SKM-1 treated with dmso at 0.1 percent for 144 hours (cell line): ENCODE data around the gene PPP1R3E.

Experiments used
- DNase-seq: peaks from one replicate; lab custom pipeline; 2025; ENCODE audit not compliant: unreplicated experiment; lab: John Stamatoyannopoulos, UW

PPP1R3E gene

DNA sequence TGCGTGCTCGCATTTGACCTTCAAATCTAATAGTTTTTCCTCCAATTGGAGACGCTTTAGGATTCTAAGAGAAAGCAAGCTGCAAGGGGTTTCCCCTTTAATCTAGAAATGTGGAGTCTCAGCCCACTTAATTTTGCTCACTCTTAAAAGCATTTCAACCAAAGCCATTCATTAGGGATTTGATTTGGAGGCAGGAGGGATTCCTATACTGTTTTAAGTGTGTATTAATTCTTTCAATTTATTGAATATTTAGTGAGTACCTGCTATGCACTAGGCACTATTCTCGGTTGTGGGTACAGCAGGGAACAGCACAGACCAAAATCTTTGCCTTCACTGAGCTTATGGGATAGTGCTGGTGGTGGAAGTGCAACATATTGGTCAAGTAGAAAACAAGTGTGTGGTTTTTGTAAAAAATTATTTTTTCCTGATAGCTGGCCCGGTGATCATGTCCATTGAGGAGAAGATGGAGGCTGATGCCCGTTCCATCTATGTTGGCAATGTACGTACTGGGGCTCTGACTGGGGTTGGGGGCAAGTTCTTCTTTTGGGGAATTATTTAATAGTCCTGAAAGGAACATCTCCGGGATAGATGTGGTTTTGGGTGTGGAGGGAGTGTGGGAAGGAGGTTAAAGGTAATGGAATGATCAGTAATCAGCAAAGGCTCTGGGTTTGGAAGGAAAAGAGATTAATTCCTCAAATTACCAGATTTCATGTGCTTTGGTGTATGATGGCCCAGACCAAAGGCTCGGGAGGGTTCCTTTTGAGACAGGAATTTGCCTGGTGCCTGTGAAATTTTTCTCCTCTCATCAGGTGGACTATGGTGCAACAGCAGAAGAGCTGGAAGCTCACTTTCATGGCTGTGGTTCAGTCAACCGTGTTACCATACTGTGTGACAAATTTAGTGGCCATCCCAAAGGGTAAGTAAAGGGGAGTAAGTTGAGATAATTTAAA, 20.2 kb upstream of the PPP1R3E start:
- no peak for DNase-seq

DNA sequence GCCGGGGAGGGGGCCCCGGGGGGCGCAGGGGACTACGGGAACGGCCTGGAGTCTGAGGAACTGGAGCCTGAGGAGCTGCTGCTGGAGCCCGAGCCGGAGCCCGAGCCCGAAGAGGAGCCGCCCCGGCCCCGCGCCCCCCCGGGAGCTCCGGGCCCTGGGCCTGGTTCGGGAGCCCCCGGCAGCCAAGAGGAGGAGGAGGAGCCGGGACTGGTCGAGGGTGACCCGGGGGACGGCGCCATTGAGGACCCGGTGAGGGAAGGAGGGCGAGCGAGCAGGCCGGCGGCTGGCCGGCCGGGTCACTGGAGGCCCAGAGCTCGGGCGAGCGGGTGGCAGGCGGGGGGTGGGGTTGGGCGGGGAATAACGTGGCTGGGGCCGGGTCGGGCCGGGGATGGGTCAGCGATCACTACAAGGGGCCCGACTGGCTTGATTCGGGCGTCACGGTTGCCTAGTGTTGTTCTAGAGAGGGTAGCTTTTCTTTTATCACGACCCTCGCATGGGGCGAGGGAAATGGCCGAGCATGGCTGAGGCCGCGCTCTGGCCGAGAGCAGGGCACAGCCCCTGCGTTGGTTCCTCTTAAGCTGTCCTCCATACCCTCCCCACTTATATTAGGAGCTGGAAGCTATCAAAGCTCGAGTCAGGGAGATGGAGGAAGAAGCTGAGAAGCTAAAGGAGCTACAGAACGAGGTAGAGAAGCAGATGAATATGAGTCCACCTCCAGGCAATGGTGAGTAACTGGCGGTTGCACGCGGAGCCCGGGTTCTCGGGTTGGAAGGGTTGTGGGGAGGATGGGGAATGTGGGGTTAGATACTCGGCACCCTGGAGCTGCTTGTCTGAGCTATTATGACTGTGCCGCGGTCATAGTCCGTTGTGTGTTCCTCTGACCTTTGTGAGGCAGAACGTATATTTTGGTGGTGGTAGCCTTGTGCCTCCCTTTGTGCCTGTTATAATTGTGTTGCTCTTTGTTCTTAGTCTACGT, 19.2 kb upstream of the PPP1R3E start:
- no peak for DNase-seq

DNA sequence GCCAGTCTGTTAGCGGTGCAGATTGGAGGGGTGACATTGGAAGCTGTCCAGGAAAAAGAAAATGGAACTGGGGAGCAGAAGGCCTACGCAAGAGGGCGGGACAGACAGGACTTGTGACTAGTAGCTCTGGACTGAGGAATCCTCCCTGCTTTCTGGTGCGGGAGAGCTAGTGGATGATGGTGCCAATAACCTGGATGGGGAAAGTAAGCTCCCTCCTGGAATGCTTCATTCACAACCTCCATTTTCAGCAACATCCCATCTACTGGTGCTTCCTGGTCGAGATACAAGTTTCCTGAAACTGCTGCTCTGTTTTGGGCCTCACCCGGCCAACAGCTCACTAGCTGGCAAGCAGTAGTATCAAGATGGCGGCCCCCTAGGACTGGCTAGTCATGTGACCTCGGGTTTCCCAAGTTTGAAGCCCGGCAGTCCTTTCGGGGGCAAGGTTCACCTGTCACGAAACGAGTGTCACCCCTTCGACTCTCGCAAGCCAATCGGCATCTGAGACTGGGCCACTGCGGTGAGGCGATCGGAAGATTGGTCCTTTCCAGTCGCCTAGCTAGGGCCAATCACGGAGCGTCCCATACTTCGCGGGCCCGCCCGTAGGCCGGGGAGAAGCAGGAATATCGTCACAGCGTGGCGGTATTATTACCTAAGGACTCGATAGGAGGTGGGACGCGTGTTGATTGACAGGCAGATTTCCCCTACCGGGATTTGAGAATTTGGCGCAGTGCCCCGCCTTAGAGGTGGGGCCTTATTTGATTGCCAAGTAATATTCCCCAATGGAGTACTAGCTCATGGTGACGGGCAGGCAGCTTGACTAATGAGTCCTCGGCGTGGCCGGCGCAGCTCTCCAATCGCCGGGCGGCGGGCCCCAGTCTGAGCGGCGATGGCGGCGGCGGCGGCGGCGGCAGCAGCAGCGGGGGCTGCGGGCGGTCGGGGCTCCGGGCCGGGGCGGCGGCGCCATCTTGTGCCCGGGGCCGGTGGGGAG, 18.2 kb upstream of the PPP1R3E start, which contains the start of gene PABPN1:
Gene PABPN1 (plus strand): TSS at position 874 of the 988 bp plus-strand sequence. CDS start 13 bp downstream, at position 887.
- DNase-seq, result peak; percentile 93

DNA sequence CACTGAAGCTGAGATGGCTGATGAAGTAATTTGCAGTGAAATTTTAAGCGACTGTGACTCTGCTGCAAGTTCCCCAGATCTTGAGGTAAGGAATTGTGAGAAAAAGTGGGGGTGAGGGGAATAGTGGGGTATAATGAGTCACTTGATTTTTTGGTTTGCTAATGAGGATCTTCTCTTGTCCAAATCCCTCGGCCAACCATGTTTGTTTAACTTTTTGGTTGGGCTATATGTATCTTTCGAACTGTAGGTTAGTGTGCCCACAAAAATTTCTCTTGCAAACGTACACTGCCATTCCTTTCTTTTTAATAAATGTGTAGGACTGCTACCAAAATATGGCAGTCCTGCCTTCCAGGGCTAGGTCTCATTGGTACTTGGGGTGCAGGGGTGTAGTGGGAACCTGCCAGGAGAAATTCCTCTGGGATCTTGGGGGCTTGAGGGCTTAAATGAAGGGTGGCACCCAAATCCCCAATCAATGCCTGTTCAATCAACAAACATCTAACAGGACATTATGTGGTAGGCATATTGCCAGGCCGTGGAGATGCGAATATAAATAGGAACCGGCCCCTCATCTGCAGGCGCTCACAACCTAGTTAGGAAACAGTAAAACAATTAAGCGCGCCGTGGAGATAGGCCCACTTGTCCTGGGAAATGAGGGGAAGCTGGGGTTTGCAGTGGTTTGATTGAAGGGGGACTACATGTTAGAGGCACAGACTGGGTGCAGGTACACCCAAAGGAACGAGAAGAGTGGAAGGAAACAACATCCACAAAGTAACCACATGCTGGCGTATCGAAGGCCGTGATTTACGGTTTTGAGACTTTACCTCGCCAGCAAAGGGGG, 17.3 kb upstream of the PPP1R3E start:
- no peak for DNase-seq

DNA sequence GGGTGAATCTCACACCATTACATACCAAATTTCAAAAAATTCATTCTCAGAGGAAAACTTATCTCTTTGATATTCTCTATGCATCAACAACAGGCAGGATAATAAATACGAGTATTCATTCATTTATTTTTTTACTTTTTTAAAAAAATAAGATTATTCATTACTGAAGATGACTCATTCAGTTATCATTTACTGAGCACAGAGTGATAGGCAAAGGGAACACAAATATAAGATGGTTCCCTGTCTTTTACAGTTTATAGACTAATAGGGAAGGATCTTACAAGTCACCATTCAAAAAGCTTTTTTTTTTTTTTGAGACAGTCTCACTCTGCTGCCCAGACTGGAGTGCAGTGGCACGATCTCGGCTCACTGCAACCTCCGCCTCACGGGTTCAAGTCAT, 13.6 kb upstream of the PPP1R3E start:
- no peak for DNase-seq

DNA sequence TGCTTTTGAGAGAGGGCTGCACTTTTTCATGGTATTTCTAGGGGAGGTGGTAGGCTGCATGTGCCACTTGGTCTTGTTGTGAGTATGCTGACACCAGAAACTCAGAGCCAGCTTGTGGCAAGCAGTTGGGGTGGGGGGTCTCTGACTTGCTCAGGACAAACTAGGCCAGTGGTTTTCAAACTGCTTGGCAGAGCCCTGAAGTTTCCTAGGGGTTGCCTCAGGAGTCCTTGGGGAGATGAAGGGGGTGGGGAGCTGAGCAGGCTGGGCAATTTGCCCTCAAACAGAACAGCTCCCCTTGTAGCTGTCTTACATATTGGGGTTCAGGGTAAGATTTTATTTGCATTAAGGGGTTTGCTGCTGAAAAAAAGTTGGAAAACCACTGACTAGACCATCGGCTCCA, 7.9 kb upstream of the PPP1R3E start:
- DNase-seq, result no peak

DNA sequence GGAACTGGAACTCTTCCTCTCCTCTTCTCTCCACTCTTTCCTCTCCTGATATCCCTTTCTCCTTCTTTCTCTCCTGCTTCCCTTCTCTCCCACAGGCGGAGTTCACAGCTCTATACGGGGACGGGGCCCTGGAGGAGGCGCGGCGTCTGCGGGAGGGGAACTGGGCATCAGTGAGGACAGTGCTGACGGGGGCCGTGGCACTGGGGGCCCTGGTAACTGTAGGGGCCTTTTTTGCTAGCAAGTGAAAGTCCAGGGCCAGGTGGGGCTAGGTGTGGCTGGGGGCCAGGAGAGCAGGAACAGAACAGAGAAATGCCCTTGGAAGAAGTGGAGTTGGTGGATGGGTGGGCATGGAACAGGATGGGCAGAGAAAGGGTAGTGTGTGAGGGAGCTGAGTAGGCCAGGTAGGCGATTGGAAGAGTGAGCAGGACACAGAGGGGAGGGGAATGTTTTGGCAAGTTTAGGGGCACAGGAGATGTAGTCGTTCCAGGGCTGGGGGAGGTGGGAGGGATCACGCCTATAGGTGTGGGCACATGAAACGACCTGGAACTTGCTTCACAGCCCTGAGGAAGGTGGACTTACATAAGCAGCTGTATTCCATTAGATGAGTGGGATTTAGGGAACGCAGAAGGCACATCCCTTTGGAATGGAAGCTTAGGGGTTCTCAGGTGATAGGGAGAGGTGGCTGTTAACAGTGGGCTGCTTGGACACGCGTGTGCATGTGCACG, 6.2 kb upstream of the PPP1R3E start:
- no peak for DNase-seq

DNA sequence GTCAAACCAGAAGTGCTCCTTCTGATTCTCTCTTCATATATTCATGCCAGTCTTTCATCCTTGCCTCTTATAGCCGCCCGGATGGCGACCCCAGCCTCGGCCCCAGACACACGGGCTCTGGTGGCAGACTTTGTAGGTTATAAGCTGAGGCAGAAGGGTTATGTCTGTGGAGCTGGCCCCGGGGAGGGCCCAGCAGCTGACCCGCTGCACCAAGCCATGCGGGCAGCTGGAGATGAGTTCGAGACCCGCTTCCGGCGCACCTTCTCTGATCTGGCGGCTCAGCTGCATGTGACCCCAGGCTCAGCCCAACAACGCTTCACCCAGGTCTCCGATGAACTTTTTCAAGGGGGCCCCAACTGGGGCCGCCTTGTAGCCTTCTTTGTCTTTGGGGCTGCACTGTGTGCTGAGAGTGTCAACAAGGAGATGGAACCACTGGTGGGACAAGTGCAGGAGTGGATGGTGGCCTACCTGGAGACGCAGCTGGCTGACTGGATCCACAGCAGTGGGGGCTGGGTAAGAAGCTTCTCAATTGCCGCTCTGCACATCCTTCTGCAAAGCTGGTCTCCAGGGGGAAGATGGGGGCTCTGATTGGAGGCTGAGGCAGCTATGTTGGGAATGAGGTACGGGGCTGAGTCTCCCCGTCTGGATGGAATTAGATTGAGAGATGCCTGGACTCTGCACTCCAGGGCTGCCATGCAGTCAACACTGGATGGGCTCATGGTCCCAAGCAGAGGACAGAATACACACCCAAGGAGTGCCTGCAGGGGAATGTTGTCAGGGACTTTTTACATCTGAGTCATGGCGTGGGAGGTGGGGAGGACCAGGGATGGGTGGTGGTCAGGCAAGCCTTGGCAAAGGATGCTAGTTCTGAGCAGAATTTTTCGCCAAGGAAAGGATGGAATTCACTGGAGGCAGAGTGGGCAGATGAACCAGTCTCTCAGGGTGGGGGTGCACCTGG, 5.3 kb upstream of the PPP1R3E start:
- no peak for DNase-seq

DNA sequence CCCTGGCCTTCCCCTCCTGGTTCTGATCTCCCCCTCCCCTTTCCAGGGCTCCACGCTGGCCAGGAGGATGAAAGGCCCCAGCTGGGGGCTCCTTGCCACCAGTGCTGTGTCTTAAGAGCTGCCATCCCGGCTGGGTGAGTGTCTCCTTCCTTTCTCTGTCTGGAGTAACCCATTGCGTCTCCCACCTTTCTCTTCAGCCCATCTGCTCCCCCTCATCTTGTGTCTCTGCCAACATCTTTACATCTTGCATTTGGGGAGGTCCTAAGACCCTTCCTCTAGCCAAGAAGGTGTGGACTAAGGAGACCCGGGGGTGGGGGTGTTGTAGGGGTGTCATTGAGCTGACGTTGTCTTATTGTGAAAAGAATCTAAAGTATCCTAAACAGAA, 4.5 kb upstream of the PPP1R3E start:
- no peak for DNase-seq

DNA sequence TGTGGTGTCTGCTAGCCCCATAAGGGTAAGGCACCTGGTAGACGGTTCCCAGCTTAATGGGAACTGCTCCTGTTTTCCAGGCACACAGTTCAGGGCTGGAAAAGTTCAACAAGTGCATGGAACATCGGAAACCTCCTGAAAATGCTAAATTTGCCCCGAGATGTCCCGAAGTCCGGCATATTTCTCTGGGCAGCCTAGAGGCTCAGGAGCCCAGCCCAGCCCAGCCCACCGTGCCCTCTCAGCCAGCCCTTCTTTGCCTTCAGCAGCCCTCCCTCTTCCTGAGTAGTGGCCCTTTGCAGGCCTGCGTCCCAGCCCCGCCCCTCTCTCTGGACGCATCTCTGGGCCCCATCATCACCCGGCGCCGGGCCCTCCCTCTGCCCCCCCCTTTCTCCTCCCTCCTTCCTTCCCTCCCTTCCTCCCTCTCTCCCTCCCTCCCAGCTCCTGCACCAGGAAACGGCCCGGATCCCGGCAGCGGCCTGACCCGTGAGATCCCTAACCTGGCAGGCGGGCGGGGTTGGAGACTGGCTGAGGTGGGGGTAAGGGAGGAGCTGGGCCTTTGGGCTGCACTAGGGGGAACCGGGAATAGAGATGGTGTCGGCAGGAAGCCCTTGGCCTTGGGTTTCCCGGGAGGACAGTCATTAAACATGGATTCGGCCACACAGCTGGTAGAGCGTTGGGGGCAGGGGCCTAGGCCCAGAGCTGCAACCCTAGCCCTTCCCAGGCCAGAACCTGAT, 3.9 kb upstream of the PPP1R3E start, which contains the start of gene BCL2L2:
Gene BCL2L2 (plus strand): TSS at position 422 of the 734 bp plus-strand sequence. CDS start 935 bp downstream, outside the sequence.
- peak; percentile 9 for DNase-seq

DNA sequence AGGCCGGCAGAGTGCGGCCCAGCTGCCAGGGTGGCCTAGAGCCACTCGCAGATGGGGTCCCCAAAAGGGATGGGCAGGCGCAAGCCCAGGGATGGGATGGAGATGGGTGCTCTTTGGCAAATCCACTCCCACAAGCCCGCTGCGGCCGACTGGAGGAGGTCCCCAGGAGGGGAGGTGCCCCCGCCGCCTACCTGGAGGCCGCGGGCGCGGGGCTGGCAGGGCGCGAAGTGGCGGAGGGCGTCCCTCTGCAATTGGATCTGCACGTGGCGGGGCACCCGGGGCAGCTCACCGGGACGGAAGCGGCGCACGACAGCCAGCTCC, 730 bp downstream of the PPP1R3E start:
- DNase-seq, result no peak

DNA sequence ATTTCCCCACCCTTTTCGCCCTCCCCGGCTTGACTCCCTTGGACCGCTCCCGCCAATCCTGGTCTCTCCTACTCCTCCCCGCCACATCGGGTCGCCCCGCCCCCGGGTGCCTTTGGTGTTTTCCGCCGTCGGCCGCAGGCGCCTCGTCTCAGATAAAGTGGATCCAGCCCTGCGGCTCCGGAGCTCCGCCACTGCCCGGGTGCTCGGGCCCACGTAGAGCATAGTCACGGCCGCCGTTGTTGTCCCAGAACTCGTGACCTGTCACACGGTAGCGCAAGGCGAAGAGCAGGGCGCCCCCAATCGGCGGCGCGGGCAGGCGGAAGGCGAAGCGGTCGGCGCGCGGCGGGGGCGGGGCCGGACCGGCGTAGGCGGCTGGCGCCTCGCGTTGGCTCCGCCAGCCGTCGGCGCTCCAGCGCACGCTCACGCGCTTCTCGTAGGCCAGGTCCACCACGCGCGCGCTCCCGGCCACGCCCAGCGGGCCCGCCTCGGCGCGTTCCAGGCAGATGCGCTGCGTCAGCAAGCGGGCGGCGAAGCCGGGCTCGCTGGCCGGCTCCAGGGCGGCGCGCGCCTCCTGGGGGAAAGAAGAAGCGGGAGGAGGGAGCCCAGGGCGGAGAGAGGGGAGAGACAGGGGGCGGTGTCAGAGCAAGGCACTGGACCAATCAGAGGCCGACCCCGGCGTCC, 1.2 kb downstream of the PPP1R3E start:
- DNase-seq, result peak; percentile 88

DNA sequence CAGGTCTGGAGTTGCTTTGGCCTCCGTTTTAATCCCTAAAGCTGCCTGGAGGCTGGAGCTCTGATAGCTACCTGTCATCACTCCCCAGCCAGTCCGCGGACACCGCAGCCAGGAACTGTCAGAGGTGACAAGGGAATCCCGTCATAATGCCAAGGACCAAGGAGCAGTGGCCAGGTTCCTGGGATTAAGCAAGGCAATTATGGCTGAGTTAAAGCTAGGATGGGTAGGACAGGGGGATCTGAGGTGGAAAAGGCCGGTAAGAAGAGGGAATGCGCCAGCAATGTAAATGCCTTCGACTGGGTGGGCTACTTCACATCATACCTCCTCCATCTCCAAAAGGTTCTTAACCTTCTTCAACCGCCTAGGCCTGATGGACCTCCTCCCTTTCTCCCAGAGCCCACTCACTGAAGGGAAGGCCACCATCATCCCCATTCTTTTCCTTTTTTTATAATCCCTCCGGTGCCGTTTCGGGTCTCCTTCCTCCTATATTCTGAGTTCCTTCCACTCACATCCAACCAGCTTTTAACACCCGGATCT, 1.9 kb downstream of the PPP1R3E start:
- DNase-seq, result no peak

DNA sequence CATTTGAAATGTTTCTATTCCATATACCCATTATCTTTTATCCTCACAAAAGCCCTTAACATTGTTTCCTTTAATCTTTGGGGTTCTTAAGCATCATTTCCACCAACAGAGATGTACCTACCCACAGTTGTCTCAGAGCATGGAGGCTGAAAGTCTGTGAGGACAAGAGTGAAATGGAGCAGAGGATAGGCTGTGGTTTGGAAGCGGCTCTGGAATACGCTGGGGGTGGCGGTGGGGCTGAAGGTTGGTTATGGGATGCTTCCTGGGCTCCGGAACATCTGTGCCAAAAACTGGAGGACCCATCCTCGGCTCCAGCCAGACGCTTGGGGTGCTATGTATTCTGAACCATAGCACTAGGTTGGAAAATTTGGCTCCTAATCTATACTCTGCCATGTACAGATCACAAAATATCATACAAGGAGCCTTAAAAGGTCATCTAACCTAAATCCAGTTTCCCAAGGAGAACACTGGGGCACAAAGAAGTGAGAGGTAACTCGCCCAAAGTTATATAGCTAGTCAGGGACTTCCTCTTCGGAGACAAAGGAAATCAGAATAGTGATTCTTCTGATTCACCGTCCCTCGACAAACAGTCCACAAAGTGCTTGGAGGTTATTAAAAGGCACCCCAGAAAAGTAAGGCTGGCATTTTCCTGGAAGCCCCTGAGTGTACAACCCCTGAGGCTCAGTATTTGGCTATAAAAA, 2.5 kb downstream of the PPP1R3E start:
- no peak for DNase-seq

DNA sequence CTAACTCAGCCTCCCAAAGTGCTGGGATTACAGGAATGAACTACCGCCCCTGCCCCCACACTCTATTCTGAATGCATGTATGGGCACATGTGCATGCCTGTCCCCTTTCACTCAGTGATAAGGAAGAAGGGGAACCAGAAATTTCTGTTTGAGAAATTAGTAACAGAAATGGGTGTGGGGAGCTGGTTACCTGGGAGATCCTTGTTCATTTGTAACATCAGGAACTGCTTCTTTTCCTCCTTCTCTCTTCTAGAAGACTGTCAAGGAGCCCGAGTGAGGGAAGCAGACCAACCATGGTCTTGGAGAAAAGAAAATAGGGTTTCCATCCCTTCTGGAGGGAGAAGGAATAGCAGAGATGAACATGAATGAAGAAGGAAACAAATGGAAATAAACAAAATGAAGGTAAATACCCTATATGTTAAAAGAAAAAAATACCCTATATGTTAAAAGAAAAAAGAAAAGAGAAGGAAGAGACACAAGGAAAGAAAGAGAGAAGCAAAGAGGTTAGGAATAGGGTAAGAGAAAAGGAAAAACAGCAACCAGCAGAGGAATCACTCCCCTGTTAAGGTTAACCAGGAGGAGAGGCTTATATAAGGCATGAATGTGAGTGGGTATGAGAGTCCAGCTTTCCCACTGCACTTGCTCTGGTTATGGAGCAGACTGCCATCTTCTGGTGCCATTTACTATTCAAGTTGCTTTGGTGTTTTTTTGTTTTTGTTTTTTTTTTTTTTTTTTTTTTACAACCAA, 3.3 kb downstream of the PPP1R3E start:
- DNase-seq, result no peak
